ENCODE measurements around the gene CDC42BPB.

DNA sequence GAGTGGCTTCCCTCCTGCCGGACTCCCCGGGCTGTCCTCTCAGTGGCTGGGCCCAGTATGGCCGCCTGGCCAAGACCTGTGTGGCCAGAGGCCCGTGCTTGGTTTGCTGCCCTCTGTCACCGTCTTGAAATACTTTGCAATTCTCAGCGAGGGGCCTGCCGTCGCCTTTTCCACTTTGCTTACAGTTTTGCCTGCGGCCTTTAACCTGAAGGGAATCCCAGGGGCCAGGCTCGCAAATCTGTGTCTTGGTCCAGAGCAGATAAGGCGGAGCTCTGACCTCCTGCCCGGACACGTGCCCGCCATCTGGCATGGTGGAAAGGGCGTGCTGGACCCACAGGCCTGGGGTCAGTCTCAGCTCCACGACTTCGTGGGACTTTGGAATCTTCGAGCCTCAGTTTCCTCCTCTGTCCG lies 145.8 kb downstream of the CDC42BPB start:
- TF ChIP-seq, protein P1, sequence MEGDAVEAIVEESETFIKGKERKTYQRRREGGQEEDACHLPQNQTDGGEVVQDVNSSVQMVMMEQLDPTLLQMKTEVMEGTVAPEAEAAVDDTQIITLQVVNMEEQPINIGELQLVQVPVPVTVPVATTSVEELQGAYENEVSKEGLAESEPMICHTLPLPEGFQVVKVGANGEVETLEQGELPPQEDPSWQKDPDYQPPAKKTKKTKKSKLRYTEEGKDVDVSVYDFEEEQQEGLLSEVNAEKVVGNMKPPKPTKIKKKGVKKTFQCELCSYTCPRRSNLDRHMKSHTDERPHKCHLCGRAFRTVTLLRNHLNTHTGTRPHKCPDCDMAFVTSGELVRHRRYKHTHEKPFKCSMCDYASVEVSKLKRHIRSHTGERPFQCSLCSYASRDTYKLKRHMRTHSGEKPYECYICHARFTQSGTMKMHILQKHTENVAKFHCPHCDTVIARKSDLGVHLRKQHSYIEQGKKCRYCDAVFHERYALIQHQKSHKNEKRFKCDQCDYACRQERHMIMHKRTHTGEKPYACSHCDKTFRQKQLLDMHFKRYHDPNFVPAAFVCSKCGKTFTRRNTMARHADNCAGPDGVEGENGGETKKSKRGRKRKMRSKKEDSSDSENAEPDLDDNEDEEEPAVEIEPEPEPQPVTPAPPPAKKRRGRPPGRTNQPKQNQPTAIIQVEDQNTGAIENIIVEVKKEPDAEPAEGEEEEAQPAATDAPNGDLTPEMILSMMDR (IDR thresholded peaks at IDR 0.05) = no peak
- TF ChIP-seq POLR2A (IDR thresholded peaks at IDR 0.05) (no peak), EP300 (IDR thresholded peaks at IDR 0.05) (no peak)

Data from suprapubic skin (tissue), 3 donors.